Urinary bladder (tissue), 4 donors: ENCODE data around the gene ZNF484. TPM values are rescaled to one million over a fixed set of nuclear protein-coding genes. Genes with fewer than 3 reads are reported as not detected.
"Not testable (repeated sequence)": the region's sequence is repeated elsewhere in the genome, so short reads cannot be mapped to it uniquely, and the experiment has no call there.

Experiments used
- DNase-seq: peaks from one replicate; pipeline ENCODE4 v3.0.0-alpha.2; 2015; ENCODE audit errors: extremely low spot score
- H3K27ac ChIP-seq: one replicate; pipeline ENCODE4 v1.5.1; 2013; ENCODE audit warnings: low read depth, mild to moderate bottlenecking, moderate library complexity
- H3K36me3 ChIP-seq: one replicate; pipeline ENCODE4 v1.6.1; 2013; ENCODE audit warnings: mild to moderate bottlenecking, moderate library complexity; ENCODE audit not compliant: insufficient read depth
- H3K4me1 ChIP-seq: one replicate; pipeline ENCODE4 v1.6.1; 2013; ENCODE audit warnings: mild to moderate bottlenecking, moderate library complexity; ENCODE audit not compliant: insufficient read depth
- H3K4me3 ChIP-seq: one replicate; pipeline ENCODE4 v1.5.1; 2013; ENCODE audit warnings: low read depth, low read length
- WGBS: extraction: QIAGEN DNeasy Blood & Tissue Kit; methylation state at CpG from one replicate; pipeline ENCODE4 v1.1.7; 2013; 5-methylcytosine and 5-hydroxymethylcytosine counted together
- polyA plus RNA-seq: library from polyadenylated mRNA; stranded (reverse); fragments of 200-250 nt; gene quantifications from one replicate; pipeline ENCODE4 v1.2.3, GENCODE V29; 2013
- total RNA-seq: library from RNA; depleted of rRNA; stranded (reverse); fragments of >200 nt; gene quantifications from one replicate; pipeline ENCODE4 v1.2.3, GENCODE V29; 2014
- donor health status: healthy with polysubstance abuse.
- donor health status: healthy.

Gene ZNF484
- total and polyA plus RNA-seq, 2 donors: 2.2 to 44.1 TPM

GRCh38 chr9:92886846-92887610, 9.2 kb upstream of the ZNF484 start:
- not testable (repeated sequence) for H3K27ac ChIP-seq, H3K4me1 ChIP-seq
- 79% methylated on average over 8 of the region's 8 CpGs for WGBS

GRCh38 chr9:92883666-92884405, 6.0 kb upstream of the ZNF484 start:
- not testable (repeated sequence) for H3K4me3 ChIP-seq, H3K27ac ChIP-seq, DNase-seq, H3K4me1 ChIP-seq, H3K36me3 ChIP-seq
- WGBS: 79% methylated on average over 15 of the region's 15 CpGs

More at GRCh38 chr9:92886846-92887610, 9.2 kb upstream of the ZNF484 start:
- not testable (repeated sequence) for H3K4me3 ChIP-seq, DNase-seq, H3K36me3 ChIP-seq

GRCh38 chr9:92882276-92882675, 4.4 kb upstream of the ZNF484 start:
- Histone ChIP-seq H3K27ac (no peak overlapping the region), H3K4me3 (no peak overlapping the region), H3K4me1 (no peaks in the 10 kb centered on the region), H3K36me3 (no peaks in the 10 kb centered on the region)
- DNase-seq: no peak
- WGBS: 60% methylated on average over 5 of the region's 5 CpGs

GRCh38 chr9:92875373-92875772, 2.5 kb downstream of the ZNF484 start:
- H3K4me3 ChIP-seq: no peak overlapping the region
- 69% methylated on average over 1 of the region's 1 CpG for WGBS
- H3K36me3 ChIP-seq: peaks cover 2% of the 10 kb centered on the region
- no peak overlapping the region for H3K27ac ChIP-seq
- no peaks in the 10 kb centered on the region for H3K4me1 ChIP-seq
- no peak for DNase-seq

- H3K36me3 ChIP-seq: peaks cover 6% of the 10 kb centered on the region
- no peak for DNase-seq
- no peak overlapping the region for H3K27ac ChIP-seq
- WGBS: over 99% methylated on average over 2 of the region's 2 CpGs
- no peaks in the 10 kb centered on the region for H3K4me1 ChIP-seq
- no peak overlapping the region for H3K4me3 ChIP-seq
Measured at GRCh38 chr9:92870289-92870688, 7.5 kb downstream of the ZNF484 start.

- not testable (repeated sequence) for H3K36me3 ChIP-seq, H3K27ac ChIP-seq, DNase-seq, H3K4me1 ChIP-seq, H3K4me3 ChIP-seq
- WGBS: 95% methylated on average over 2 of the region's 2 CpGs
Measured at GRCh38 chr9:92866600-92866999, 11.2 kb downstream of the ZNF484 start.

GRCh38 chr9:92864152-92864551, 13.7 kb downstream of the ZNF484 start:
- Histone ChIP-seq H3K36me3 (peaks cover 4% of the 10 kb centered on the region), H3K4me1 (no peaks in the 10 kb centered on the region), H3K27ac (no peak overlapping the region), H3K4me3 (no peak overlapping the region)
- no peak for DNase-seq
- WGBS: 88% methylated on average over 5 of the region's 5 CpGs

- no peak overlapping the region for H3K27ac ChIP-seq
- H3K4me1 ChIP-seq: no peaks in the 10 kb centered on the region
- 94% methylated on average over 1 of the region's 1 CpG for WGBS
- H3K36me3 ChIP-seq: peaks cover 8% of the 10 kb centered on the region
- DNase-seq: no peak
- H3K4me3 ChIP-seq: no peak overlapping the region
Measured at GRCh38 chr9:92860867-92861266, 17.0 kb downstream of the ZNF484 start.

- DNase-seq: no peak
- H3K4me3 ChIP-seq: no peak overlapping the region
- no peaks in the 10 kb centered on the region for H3K4me1 ChIP-seq
- H3K27ac ChIP-seq: no peak overlapping the region
- H3K36me3 ChIP-seq: peaks cover 9% of the 10 kb centered on the region
Measured at GRCh38 chr9:92857236-92857635, 20.6 kb downstream of the ZNF484 start.

GRCh38 chr9:92853716-92854115, 24.1 kb downstream of the ZNF484 start:
- Histone ChIP-seq H3K36me3 (peaks cover 16% of the 10 kb centered on the region), H3K27ac (no peak overlapping the region), H3K4me3 (no peak overlapping the region), H3K4me1 (no peaks in the 10 kb centered on the region)
- WGBS: 85% methylated on average over 2 of the region's 2 CpGs
- no peak for DNase-seq

GRCh38 chr9:92850898-92851297, 26.9 kb downstream of the ZNF484 start:
- Histone ChIP-seq H3K36me3 (peaks cover 18% of the 10 kb centered on the region), H3K4me3 (no peak overlapping the region), H3K27ac (no peak overlapping the region), H3K4me1 (no peaks in the 10 kb centered on the region)
- no peak for DNase-seq

GRCh38 chr9:92848740-92849139, 29.1 kb downstream of the ZNF484 start:
- H3K36me3 ChIP-seq: peaks cover 16% of the 10 kb centered on the region

GRCh38 chr9:92846662-92847145, 31.1 kb downstream of the ZNF484 start:
- Histone ChIP-seq H3K27ac (no peak overlapping the region), H3K4me1 (no peaks in the 10 kb centered on the region), H3K36me3 (peaks cover 12% of the 10 kb centered on the region), H3K4me3 (no peak overlapping the region)
- DNase-seq: no peak
- WGBS: 96% methylated on average over 1 of the region's 1 CpG

More at GRCh38 chr9:92848740-92849139, 29.1 kb downstream of the ZNF484 start:
- H3K4me1 ChIP-seq, H3K27ac ChIP-seq, H3K4me3 ChIP-seq, DNase-seq: not testable (repeated sequence)
- WGBS: 97% methylated on average over 6 of the region's 6 CpGs

GRCh38 chr9:92838411-92838810, 39.4 kb downstream of the ZNF484 start:
- not testable (repeated sequence) for H3K4me1 ChIP-seq, H3K27ac ChIP-seq, H3K36me3 ChIP-seq, DNase-seq, H3K4me3 ChIP-seq
- 96% methylated on average over 1 of the region's 1 CpG for WGBS
